Spleen (tissue), 7 donors: ENCODE results near the gene LIN37.
A peak's percentile ranks its signal among the peaks of the same experiment; 100 is the strongest.

ENCODE experiments used
- CTCF ChIP-seq, 11 experiments: fragments of 200-600 bp in 7 of 11; fragments of 450-650 bp in 4 of 11; sonication (generic) in 4 of 11; IDR thresholded peaks in 8 of 11; conservative IDR thresholded peaks in 3 of 11; 1 replicate in 7 of 11; 2 replicates in 4 of 11; pipeline versions ENCODE4 v1.4.0 to v1.8.0; 2016 to 2021; ENCODE audit warnings: antibody characterized with exemption in 11 of 11, inconsistent platforms in 4 of 11, mild to moderate bottlenecking in 1 of 11
- POLR2A ChIP-seq, 3 donors: fragments of 450-650 bp; IDR thresholded peaks; one replicate each; pipeline ENCODE4 v1.5.1; 2017; ENCODE audit warnings: antibody characterized with exemption in 3 of 3, mild to moderate bottlenecking in 1 of 3
- POLR2AphosphoS5 ChIP-seq, 3 donors: sonication (generic); formaldehyde crosslinking; IDR thresholded peaks; one replicate each; pipeline ENCODE4 v1.5.1; 2017; ENCODE audit warnings: antibody characterized with exemption in 3 of 3
- donor health status: DM: no; HTN: no; CAD: no; lungs with moderate emphysema.
- donor health status: DM: no; HTN: no; CAD: no.
- donor health status: DM: no; HTN: no; CAD: no.

GRCh38 chr19:35717665-35718344, 30.6 kb upstream of the LIN37 start, which contains the start of gene KMT2B:
- TF ChIP-seq POLR2A (IDR thresholded peaks at IDR 0.05) (no peak), CTCF (IDR thresholded peaks at IDR 0.05 in 8 of 11, conservative IDR thresholded peaks at IDR 0.05 in 3 of 11) (no peak), POLR2AphosphoS5 (IDR thresholded peaks at IDR 0.05) (peak; percentile 29 to 51 (median 50))
